Stimulated activated CD8-positive, alpha-beta memory T cell treated with anti-CD3 and anti-CD28 coated beads, Interleukin-7, amount 100 ng/mL, for 48 hours (primary cell): ENCODE measurements around the gene SP9.

Experiments used
- DNase-seq, 2 donors: peaks; one replicate each; pipeline ENCODE4 v3.0.0-alpha.2; 2020; ENCODE audit warnings: low read depth in 1 of 2; ENCODE audit errors: extremely low read depth in 1 of 2

Gene SP9

GRCh38 chr2:174334781-174335251 is at the start of gene SP9:
Gene SP9 (plus strand): TSS chr2:174334954. CDS start chr2:174335093, 139 bp downstream.
- DNase-seq = no peak

DNA sequence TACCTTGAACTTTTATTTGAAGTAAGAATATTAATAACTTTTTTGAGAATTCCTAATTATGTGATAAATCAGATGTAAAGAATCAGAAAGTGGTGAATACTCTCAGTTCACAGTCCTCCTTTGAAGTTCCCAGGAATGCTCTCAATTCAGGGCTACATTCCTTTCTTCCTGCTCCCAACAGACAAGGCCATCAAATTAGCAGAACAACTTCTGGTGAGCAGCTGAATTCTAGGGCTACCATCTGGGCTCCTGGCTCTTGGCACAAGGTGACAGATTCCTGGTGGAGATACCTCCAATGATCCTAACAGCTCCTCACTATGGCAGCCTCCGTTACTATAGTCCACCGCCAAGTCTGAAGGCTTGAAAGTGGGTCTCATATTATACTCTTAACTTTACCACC is 48.6 kb upstream of the SP9 start:
- no peak for DNase-seq

DNA sequence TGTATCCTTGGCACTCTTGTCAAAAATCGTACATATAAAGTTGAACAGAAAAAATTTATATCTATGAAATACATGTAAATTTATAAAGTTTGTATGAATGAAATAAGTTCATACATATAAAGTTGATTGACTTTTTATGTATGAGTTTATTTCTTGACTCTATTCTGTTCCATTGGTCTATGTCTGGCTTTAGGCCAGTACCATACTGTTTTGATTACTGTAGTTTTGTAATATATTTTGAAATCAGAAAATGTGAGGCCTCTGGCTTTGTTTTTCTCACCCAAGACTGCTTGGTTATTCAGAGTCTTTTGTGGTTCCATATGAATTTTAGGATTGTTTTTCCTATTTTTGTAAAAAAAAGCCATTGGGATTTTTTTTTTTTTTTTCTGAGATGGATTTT is 41.8 kb upstream of the SP9 start:
- no peak for DNase-seq

DNA sequence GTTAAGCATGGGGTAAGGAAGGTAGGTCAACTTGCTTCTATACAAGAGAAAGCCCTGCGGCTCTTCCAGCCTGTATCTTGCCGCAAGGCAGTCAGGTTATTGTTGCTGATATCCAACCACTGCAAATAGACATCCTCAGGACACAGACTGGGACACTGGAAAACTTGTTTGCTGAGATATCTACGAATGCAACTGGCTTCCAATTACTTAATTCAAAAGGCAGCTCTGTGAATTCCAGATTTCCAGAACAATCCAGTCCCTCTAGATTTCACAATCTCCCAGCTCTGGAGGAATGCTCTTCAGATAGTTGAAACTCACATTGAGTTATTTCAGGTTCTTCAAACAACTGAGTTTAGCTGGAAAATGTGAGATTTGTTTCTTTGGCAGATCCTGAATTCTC is 34.6 kb upstream of the SP9 start:
- DNase-seq = no peak

- no peak for DNase-seq
Measured at GRCh38 chr2:174312581-174313234, 22.0 kb upstream of the SP9 start.

GRCh38 chr2:174322149-174322548 is 12.6 kb upstream of the SP9 start:
- DNase-seq = no peak

DNA sequence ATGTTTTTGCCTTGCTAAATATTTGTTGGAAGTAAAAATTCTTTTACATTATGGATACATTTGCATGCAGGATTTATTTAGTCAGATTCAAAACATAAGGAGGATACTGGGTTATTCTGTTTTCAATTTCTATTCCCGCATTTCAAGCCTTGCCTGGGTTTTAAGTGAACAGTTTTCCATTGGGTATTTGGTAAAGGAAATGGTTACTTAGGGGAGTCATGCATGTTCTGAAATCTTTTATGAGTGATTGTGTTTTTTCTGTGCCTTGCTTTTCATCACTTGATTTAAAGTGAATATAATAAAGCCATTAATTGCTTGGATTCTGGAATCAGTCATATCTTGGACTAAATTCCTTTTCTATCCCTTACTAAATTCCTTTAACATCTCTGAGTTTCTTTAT is 12.0 kb upstream of the SP9 start:
- DNase-seq = no peak

DNA sequence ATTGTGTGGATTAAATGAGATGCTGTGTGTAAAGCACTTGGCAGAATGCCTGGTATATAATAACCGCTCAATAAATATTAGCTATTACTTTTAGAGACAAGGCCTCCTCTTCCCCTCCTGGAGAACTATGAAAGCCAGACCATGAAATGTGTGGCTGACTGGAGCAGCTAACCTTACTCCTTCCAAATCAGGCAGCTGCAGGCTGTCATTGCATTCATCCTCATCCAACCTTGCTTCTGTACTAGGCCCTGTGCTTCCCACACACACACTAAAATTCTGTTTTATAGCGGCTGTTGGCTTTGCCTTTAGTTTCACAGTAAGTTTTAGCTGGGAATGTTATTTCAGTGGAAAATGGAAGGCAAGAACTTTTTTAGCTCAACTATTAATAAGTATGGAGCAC is 10.2 kb upstream of the SP9 start:
- DNase-seq = no peak

DNA sequence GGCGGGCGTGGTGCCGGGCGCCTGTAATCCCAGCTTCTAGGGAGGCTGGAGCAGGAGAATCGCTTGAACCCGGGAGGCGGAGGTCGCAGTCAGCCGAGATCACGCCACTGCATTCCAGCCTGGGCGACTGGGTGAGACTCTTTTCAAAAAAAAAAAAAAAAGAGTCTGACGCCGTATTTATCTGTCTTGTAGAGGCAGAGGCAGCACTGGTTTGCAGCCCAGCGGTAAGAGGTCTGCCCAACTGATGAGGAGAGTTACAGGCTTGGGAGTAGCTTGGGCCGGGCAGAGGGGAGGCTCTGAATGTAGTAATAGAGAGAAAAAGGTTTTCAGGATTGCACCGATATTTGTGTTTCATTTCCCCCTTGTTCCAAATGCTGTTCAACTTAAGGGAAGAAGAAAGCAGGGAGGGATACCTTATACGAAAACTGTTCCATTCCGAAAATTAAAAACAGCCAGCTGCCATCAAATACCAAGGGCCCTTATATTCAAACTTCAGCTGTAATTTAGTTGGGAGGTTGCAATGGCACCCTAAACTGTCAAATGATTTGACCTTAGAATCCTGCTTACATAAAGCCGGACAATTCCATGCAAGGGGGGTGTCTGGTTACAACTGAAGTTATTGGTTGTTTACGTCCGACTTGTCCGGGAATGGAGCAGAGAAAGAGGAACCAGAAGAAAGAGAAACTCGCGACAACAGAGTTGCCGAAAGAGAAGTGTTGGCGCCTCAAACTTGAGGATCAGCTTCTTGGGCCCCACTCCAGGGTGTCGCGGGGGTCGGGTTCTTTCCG is 9.2 kb upstream of the SP9 start:
- DNase-seq = no peak

DNA sequence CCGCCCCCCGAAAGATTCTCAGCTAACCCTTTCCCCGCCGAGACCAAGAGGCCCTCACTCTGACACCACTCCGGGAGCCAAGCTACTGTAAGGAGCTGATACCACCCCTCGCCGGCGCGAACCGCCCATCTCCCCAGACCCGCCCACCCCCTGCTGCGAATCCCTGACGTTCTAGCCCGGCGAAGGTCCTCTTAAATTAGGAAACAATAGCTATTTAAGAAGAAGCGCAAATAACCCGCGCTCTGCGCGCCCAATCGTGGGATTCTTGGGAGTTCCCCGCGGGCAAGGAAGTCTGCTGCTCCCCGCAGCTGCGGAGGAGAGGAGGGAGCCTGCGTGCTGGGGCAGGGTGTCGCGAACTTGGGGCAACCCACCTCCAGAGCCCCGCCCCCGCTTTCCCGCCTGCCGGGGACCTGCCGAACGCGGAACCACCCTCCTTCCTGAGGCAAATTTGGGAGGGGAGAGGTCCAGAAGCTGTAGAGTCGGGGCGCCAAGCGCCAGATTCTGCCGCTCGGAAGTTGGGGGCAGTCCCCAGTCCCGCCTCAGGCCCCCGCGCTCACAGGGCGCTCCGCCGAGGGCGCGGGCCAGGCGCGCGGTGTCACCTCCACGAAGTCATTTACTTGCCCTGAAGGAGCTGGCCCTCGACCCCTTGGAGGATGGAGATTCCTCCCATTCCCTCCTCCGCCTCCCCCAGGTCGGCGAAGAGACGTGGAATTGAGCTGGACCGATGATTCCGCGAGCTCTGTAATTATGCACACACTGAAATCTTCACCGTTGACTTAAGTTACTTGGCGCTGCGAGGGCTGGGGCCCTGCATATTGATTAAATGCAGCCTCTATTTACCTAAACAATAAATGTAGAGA is 8.4 kb upstream of the SP9 start:
- DNase-seq = no peak

GRCh38 chr2:174327021-174327840 is 7.5 kb upstream of the SP9 start:
- no peak for DNase-seq

DNA sequence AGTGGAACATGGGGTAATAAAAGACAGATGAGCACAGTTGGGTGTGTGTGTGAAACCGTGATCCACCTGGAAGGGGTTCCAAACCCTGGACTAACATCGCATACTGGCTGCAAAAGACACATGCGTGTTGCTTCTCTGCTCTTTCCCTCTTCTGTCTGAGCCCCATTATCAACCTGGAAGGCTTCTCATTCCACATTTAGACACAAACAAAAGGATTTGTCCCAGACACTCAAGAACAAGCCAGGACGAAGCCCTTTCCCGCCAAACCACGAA is 7.0 kb upstream of the SP9 start:
- DNase-seq = no peak

GRCh38 chr2:174328114-174328960 is 6.4 kb upstream of the SP9 start:
- DNase-seq = no peak

DNA sequence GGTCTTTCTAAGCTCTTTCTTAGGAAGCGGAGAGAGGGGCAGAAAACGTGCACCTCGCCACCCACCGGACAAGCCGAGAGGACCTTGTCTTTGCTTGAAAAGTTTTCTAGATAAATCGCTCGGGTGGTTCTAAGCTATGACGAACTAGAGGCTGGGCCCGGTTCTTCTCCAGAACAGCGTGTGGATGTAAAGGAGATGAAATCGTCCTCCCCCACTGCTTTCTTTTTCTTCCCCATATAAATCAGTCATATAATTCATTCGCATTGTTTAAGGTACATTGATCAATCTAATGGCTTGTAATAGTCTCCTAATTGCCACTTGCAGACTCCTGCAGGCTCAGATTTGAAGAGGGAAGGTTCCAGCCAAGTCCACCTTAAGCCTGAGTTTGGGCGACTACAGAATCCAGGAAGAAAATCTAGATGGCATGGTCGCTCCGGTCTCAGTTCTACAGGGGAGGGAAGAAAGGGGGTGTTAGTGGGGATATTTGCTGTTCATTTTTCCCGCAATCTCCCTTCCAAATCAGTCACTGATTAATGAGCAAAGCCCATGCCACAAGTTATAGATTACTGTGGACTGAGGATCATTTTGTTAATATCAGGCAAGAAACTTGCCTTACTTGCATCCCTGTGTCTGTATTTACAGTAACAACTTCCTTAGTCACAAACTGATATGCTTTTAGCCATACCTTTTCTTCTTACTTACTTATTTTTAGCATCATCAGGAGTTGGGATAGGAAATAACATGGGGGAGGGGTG is 5.6 kb upstream of the SP9 start:
- no peak for DNase-seq

- DNase-seq = no peak
Measured at GRCh38 chr2:174330945-174331594, 3.7 kb upstream of the SP9 start.

- DNase-seq = no peak
Measured at GRCh38 chr2:174331595-174332216, 3.0 kb upstream of the SP9 start.

DNA sequence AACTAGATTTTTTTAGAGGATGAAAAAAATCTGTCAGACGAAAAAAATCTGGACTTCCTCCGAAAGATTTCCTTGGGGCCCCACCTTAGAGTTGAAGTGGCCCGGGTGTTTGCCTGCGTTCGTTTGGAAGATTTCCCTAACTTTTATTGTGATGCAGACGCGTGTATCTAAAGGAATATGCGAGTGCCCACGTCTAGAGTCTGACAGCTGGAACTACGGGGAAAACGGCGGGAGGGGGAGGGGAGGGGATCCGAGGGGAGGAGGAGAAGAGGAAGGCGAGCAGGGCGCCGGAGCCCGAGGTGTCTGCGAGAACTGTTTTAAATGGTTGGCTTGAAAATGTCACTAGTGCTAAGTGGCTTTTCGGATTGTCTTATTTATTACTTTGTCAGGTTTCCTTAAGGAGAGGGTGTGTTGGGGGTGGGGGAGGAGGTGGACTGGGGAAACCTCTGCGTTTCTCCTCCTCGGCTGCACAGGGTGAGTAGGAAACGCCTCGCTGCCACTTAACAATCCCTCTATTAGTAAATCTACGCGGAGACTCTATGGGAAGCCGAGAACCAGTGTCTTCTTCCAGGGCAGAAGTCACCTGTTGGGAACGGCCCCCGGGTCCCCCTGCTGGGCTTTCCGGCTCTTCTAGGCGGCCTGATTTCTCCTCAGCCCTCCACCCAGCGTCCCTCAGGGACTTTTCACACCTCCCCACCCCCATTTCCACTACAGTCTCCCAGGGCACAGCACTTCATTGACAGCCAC is 2.4 kb upstream of the SP9 start:
- no peak for DNase-seq

DNA sequence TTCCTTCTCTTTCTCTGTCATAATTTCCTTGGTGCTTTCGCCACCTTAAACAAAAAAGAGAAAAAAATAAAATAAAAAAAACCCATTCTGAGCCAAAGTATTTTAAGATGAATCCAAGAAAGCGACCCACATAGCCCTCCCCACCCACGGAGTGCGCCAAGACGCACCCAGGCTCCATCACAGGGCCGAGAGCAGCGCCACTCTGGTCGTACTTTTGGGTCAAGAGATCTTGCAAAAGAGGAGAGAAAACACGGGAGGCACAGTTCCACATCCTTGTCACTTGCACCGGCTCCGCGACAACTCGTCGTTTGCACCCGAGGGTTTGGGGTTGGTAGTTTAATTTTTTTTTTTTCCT is 1.8 kb upstream of the SP9 start:
- DNase-seq = no peak
